ENCODE results near the gene AFF1.
A peak's percentile ranks its signal among the peaks of the same experiment; 100 is the strongest.

AFF1 gene

GRCh38 chr4:87042221-87042620 lies 107.4 kb downstream of the AFF1 start:
- DNase-seq, result no peak

- DNase-seq, result no peak
Observed at GRCh38 chr4:87042986-87043820, 108.4 kb downstream of the AFF1 start.

- DNase-seq, result no peak
Observed at GRCh38 chr4:87044511-87045233, 109.9 kb downstream of the AFF1 start.

GRCh38 chr4:87045234-87045558 lies 110.4 kb downstream of the AFF1 start:
- DNase-seq, result no peak

GRCh38 chr4:87045659-87046058 lies 110.8 kb downstream of the AFF1 start:
- DNase-seq, result no peak

- no peak for DNase-seq
Observed at GRCh38 chr4:87046121-87046551, 111.3 kb downstream of the AFF1 start.

GRCh38 chr4:87047281-87047798 lies 112.5 kb downstream of the AFF1 start:
- no peak for DNase-seq

GRCh38 chr4:87049508-87049907 lies 114.7 kb downstream of the AFF1 start:
- no peak for DNase-seq

GRCh38 chr4:87050596-87050995 lies 115.8 kb downstream of the AFF1 start:
- DNase-seq, result no peak

- DNase-seq, result no peak
Observed at GRCh38 chr4:87051121-87051713, 116.4 kb downstream of the AFF1 start.

GRCh38 chr4:87052615-87053014 lies 117.8 kb downstream of the AFF1 start:
- no peak for DNase-seq

GRCh38 chr4:87053176-87053658 lies 118.4 kb downstream of the AFF1 start:
- no peak for DNase-seq

GRCh38 chr4:87053802-87054767 lies 119.3 kb downstream of the AFF1 start:
- no peak for DNase-seq

GRCh38 chr4:87054900-87055299 lies 120.1 kb downstream of the AFF1 start:
- DNase-seq, result no peak

GRCh38 chr4:87055311-87055710 lies 120.5 kb downstream of the AFF1 start:
- DNase-seq, result no peak

- DNase-seq, result no peak
Observed at GRCh38 chr4:87056881-87057280, 122.1 kb downstream of the AFF1 start.

- DNase-seq, result no peak
Observed at GRCh38 chr4:87057835-87058355, 123.1 kb downstream of the AFF1 start.

GRCh38 chr4:87058356-87059073 lies 123.7 kb downstream of the AFF1 start:
- DNase-seq, result peak; percentile 63

- no peak for DNase-seq
Observed at GRCh38 chr4:87060957-87061356, 126.1 kb downstream of the AFF1 start.

GRCh38 chr4:87065021-87065420 lies 130.2 kb downstream of the AFF1 start:
- DNase-seq, result no peak

- no peak for DNase-seq
Observed at GRCh38 chr4:87066403-87067123, 131.8 kb downstream of the AFF1 start.

Data from activated naive CD4-positive, alpha-beta T cell treated with anti-CD3 and anti-CD28 coated beads, Interleukin-2, amount 50 U/mL, for 16 hours (primary cell).